GM23338 (cell line): ENCODE data around the gene MYLK4. TPM values are rescaled to one million over a fixed set of nuclear protein-coding genes. Genes with fewer than 3 reads are reported as not detected.

Experiments
- ATAC-seq: fragments of 200-7000 bp; cut with Tn5 transposase; 3 replicates; pipeline ENCODE4 v1.9.1; 2020
- DNase-seq: peaks from one replicate; pipeline ENCODE4 v3.0.0-alpha.2; 2015; ENCODE audit warnings: low spot score
- H2AFZ ChIP-seq: fragments of 200-600 bp; sonication (generic); 2 replicates; pipeline ENCODE4 v1.8.0; 2016; ENCODE audit warnings: antibody characterized with exemption, mild to moderate bottlenecking, moderate library complexity
- H3F3A ChIP-seq: fragments of 200-600 bp; sonication (generic); replicated peaks from 2 replicates; pipeline ENCODE4 v1.8.0; 2017; ENCODE audit warnings: antibody characterized with exemption, mixed run types, low read depth
- H3K27ac ChIP-seq: fragments of 200-600 bp; sonication (generic); 2 replicates; pipeline ENCODE4 v1.6.1; 2016; ENCODE audit warnings: low read depth
- H3K27me3 ChIP-seq: fragments of 200-600 bp; sonication (generic); 2 replicates; pipeline ENCODE4 v1.8.0; 2016; ENCODE audit warnings: mild to moderate bottlenecking, mixed run types, moderate library complexity; ENCODE audit not compliant: insufficient read depth
- H3K36me3 ChIP-seq: fragments of 200-600 bp; sonication (generic); 2 replicates; pipeline ENCODE4 v1.8.0; 2016; ENCODE audit warnings: mild to moderate bottlenecking; ENCODE audit not compliant: insufficient read depth
- H3K4me1 ChIP-seq: fragments of 200-600 bp; sonication (generic); 2 replicates; pipeline ENCODE4 v1.8.0; 2016; ENCODE audit warnings: mild to moderate bottlenecking, moderate library complexity; ENCODE audit not compliant: insufficient read depth
- H3K4me2 ChIP-seq: fragments of 200-600 bp; sonication (generic); 2 replicates; pipeline ENCODE4 v1.7.1; 2017; ENCODE audit warnings: mixed run types
- H3K4me3 ChIP-seq: fragments of 200-600 bp; sonication (generic); 2 replicates; pipeline ENCODE4 v1.6.1; 2016; ENCODE audit warnings: mixed run types
- H3K79me2 ChIP-seq: fragments of 200-600 bp; sonication (generic); replicated peaks from 2 replicates; pipeline ENCODE4 v1.8.0; 2017; ENCODE audit warnings: mild to moderate bottlenecking; ENCODE audit not compliant: insufficient read depth
- H3K9me2 ChIP-seq: fragments of 200-600 bp; sonication (generic); 2 replicates; pipeline ENCODE4 v1.8.0; 2017; ENCODE audit not compliant: insufficient read depth
- H4K20me1 ChIP-seq: fragments of 200-600 bp; sonication (generic); replicated peaks from 2 replicates; pipeline ENCODE4 v1.8.0; 2017; ENCODE audit warnings: mild to moderate bottlenecking; ENCODE audit not compliant: insufficient read depth
- H3K27ac Mint-ChIP-seq: 2 replicates; pipeline ENCODE4 v1.8.0; 2020; ENCODE audit warnings: inconsistent platforms, mild to moderate bottlenecking, moderate library complexity, mixed read lengths
- H3K27me3 Mint-ChIP-seq: 3 replicates; pipeline ENCODE4 v1.8.0; 2022; ENCODE audit warnings: low read depth, mild to moderate bottlenecking, moderate library complexity, mixed read lengths, inconsistent platforms; ENCODE audit not compliant: insufficient read depth, poor library complexity
- H3K36me3 Mint-ChIP-seq: 3 replicates; pipeline ENCODE4 v1.8.0; 2021; ENCODE audit warnings: low read depth, mild to moderate bottlenecking, inconsistent platforms, moderate library complexity, mixed read lengths
- H3K4me1 Mint-ChIP-seq: 3 replicates; pipeline ENCODE4 v1.8.0; 2020; ENCODE audit warnings: mild to moderate bottlenecking, inconsistent platforms, mixed read lengths
- H3K4me3 Mint-ChIP-seq: 3 replicates; pipeline ENCODE4 v1.8.0; 2021; ENCODE audit warnings: moderate library complexity, mild to moderate bottlenecking, inconsistent platforms, mixed read lengths
- H3K9me3 Mint-ChIP-seq: 3 replicates; pipeline ENCODE4 v1.8.0; 2020; ENCODE audit warnings: moderate library complexity, mild to moderate bottlenecking, inconsistent platforms, mixed read lengths
- CREB1 ChIP-seq: fragments of 250-450 bp; sonication (Bioruptor Pico); IDR thresholded peaks from 2 replicates; pipeline ENCODE4 v1.5.0; 2020; ENCODE audit warnings: low read depth, mild to moderate bottlenecking, moderate library complexity
- CTCF ChIP-seq, 2 experiments: fragments of 200-600 bp in 1 of 2; sonication (generic) in 1 of 2; conservative IDR thresholded peaks; 2 replicates each; pipeline versions ENCODE4 v1.5.1 to v1.6.1; 2016 to 2017; ENCODE audit warnings: antibody characterized with exemption in 2 of 2, low read depth in 2 of 2, mild to moderate bottlenecking in 2 of 2, moderate library complexity in 1 of 2
- ETS1 ChIP-seq: IDR thresholded peaks from 2 replicates; pipeline ENCODE4 v1.6.1; 2016; ENCODE audit warnings: antibody characterized with exemption
- EZH2 ChIP-seq: fragments of 200-600 bp; sonication (generic); IDR thresholded peaks from one replicate; pipeline ENCODE4 v1.8.0; 2017; ENCODE audit warnings: antibody characterized with exemption, mild to moderate bottlenecking, low read depth; ENCODE audit not compliant: unreplicated experiment
- EZH2phosphoT487 ChIP-seq: fragments of 200-600 bp; sonication (generic); IDR thresholded peaks from one replicate; pipeline ENCODE4 v1.8.1; 2018; ENCODE audit warnings: antibody characterized with exemption; ENCODE audit not compliant: unreplicated experiment
- JUNB ChIP-seq: IDR thresholded peaks from one replicate; pipeline ENCODE4 v1.6.1; 2016; ENCODE audit warnings: antibody characterized with exemption; ENCODE audit not compliant: unreplicated experiment
- NANOG ChIP-seq: IDR thresholded peaks from 2 replicates; pipeline ENCODE4 v1.6.1; 2016; ENCODE audit warnings: antibody characterized with exemption, borderline replicate concordance
- POLR2AphosphoS5 ChIP-seq: IDR thresholded peaks from 2 replicates; pipeline ENCODE4 v1.6.1; 2016; ENCODE audit warnings: antibody characterized with exemption, low read depth
- STAT1 ChIP-seq: IDR thresholded peaks from one replicate; pipeline ENCODE4 v1.6.1; 2016; ENCODE audit warnings: antibody characterized with exemption; ENCODE audit not compliant: unreplicated experiment
- ZNF114 ChIP-seq: fragments of 250-450 bp; sonication (Bioruptor Pico); IDR thresholded peaks from 2 replicates; pipeline ENCODE4 v1.5.0; 2020; ENCODE audit warnings: mild to moderate bottlenecking, moderate library complexity
- ZNF331 ChIP-seq: fragments of 250-450 bp; sonication (Bioruptor Pico); IDR thresholded peaks from 2 replicates; pipeline ENCODE4 v1.5.0; 2020; ENCODE audit warnings: low read depth, mild to moderate bottlenecking, moderate library complexity
- polyA plus RNA-seq: library from polyadenylated mRNA; unstranded; fragments of >200 nt; fragmentation: Nextera tagmentation; extraction: Ambion mirVana; gene quantifications from 2 replicates; pipeline ENCODE4 v1.2.1, GENCODE V29; 2016
- total RNA-seq: library from RNA; depleted of rRNA; stranded (reverse); fragments of >200 nt; shearing (Covaris generic); gene quantifications from 2 replicates; pipeline ENCODE4 v1.2.3, GENCODE V29; 2014
- TF ChIP-seq, protein P1 (sequence below): fragments of 250-450 bp; sonication (Bioruptor Pico); IDR thresholded peaks from 2 replicates; pipeline ENCODE4 v1.5.0; 2020; ENCODE audit warnings: mild to moderate bottlenecking, moderate library complexity
- TF ChIP-seq, protein P2 (sequence below): IDR thresholded peaks from one replicate; pipeline ENCODE4 v1.6.1; 2018; ENCODE audit warnings: antibody characterized with exemption; ENCODE audit not compliant: unreplicated experiment

Gene MYLK4
- total and polyA plus RNA-seq, 2 experiments from 2014 or later = 0.03 to 0.17 TPM

DNA sequence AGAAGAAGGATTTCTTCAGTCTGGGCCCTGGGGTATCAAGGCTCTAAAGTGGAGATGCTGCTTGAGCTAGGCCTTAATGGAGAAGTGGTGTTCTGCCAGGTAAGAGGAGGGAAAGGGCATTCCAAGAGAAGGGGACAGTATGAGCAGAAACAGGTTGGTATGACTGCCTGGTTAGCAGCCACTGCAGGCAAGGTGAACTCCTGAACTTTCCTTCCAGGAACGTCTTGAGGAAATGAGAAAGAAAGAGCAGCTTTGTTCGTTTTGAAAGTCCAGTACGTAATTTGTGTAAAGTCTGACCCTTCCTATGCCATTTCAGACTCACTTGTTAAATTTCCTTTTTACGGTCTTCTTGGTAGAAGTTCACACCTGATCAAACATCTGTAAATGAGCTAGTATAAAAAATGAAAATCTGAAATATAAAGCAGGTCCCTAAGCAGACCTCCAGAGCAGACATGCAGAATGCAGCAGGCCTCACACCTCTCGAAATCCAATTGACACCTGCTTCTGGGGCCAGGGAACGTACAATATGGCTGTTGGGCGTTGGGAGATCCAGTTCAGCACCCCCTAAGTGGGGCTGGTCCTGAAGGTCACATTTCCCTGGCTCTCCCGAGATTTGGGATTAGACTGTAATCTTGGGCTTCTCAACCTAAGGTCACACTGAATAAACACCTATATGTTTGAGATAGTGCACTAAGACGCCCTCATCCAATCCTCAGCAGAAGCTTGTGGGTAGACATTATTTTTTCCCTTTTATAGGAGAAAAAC lies 33.6 kb downstream of the MYLK4 start:
- no peaks in the 10 kb centered on the region for H3K27me3 Mint-ChIP-seq
- Histone ChIP-seq H2AFZ (no peak overlapping the region), H3K79me2 (no peaks in the 10 kb centered on the region), H3K4me3 (no peak overlapping the region), H3F3A (no peaks in the 10 kb centered on the region), H3K36me3 (no peaks in the 10 kb centered on the region; the same call in 1 of the 2 replicates), H3K4me1 (no peaks in the 10 kb centered on the region; the same call in 1 of the 2 replicates), H4K20me1 (no peaks in the 10 kb centered on the region), H3K9me2 (peaks cover 11% of the 10 kb centered on the region), H3K4me2 (no peak overlapping the region), H3K27me3 (no peaks in the 10 kb centered on the region), H3K27ac (no peak overlapping the region)
- no peak overlapping the region for H3K27ac Mint-ChIP-seq
- peaks cover 10% of the 10 kb centered on the region for H3K9me3 Mint-ChIP-seq
- ATAC-seq (no peak), DNase-seq (no peak)
- H3K4me1 Mint-ChIP-seq = peaks cover 9% of the 10 kb centered on the region
- no peak overlapping the region for H3K4me3 Mint-ChIP-seq
- TF ChIP-seq, protein P1, sequence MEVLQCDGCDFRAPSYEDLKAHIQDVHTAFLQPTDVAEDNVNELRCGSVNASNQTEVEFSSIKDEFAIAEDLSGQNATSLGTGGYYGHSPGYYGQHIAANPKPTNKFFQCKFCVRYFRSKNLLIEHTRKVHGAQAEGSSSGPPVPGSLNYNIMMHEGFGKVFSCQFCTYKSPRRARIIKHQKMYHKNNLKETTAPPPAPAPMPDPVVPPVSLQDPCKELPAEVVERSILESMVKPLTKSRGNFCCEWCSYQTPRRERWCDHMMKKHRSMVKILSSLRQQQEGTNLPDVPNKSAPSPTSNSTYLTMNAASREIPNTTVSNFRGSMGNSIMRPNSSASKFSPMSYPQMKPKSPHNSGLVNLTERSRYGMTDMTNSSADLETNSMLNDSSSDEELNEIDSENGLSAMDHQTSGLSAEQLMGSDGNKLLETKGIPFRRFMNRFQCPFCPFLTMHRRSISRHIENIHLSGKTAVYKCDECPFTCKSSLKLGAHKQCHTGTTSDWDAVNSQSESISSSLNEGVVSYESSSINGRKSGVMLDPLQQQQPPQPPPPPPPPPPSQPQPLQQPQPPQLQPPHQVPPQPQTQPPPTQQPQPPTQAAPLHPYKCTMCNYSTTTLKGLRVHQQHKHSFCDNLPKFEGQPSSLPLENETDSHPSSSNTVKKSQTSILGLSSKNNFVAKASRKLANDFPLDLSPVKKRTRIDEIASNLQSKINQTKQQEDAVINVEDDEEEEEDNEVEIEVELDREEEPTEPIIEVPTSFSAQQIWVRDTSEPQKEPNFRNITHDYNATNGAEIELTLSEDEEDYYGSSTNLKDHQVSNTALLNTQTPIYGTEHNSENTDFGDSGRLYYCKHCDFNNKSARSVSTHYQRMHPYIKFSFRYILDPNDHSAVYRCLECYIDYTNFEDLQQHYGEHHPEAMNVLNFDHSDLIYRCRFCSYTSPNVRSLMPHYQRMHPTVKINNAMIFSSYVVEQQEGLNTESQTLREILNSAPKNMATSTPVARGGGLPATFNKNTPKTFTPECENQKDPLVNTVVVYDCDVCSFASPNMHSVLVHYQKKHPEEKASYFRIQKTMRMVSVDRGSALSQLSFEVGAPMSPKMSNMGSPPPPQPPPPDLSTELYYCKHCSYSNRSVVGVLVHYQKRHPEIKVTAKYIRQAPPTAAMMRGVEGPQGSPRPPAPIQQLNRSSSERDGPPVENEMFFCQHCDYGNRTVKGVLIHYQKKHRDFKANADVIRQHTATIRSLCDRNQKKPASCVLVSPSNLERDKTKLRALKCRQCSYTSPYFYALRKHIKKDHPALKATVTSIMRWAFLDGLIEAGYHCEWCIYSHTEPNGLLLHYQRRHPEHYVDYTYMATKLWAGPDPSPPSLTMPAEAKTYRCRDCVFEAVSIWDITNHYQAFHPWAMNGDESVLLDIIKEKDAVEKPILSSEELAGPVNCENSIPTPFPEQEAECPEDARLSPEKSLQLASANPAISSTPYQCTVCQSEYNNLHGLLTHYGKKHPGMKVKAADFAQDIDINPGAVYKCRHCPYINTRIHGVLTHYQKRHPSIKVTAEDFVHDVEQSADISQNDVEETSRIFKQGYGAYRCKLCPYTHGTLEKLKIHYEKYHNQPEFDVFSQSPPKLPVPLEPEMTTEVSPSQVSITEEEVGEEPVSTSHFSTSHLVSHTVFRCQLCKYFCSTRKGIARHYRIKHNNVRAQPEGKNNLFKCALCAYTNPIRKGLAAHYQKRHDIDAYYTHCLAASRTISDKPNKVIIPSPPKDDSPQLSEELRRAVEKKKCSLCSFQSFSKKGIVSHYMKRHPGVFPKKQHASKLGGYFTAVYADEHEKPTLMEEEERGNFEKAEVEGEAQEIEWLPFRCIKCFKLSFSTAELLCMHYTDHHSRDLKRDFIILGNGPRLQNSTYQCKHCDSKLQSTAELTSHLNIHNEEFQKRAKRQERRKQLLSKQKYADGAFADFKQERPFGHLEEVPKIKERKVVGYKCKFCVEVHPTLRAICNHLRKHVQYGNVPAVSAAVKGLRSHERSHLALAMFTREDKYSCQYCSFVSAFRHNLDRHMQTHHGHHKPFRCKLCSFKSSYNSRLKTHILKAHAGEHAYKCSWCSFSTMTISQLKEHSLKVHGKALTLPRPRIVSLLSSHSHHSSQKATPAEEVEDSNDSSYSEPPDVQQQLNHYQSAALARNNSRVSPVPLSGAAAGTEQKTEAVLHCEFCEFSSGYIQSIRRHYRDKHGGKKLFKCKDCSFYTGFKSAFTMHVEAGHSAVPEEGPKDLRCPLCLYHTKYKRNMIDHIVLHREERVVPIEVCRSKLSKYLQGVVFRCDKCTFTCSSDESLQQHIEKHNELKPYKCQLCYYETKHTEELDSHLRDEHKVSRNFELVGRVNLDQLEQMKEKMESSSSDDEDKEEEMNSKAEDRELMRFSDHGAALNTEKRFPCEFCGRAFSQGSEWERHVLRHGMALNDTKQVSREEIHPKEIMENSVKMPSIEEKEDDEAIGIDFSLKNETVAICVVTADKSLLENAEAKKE (CRISPR knock-in tag) = no peak
- TF ChIP-seq EZH2 (no peak), POLR2AphosphoS5 (no peak), ZNF114 (no peak), EZH2phosphoT487 (no peak), ZNF331 (no peak), CTCF (conservative IDR thresholded peaks at IDR 0.05; ENCODE audit: low read depth in 2 of 2) (no peak), NANOG (no peak), ETS1 (no peak), CREB1 (CRISPR knock-in tag) (no peak), STAT1 (no peak), JUNB (no peak)
- TF ChIP-seq, protein P2, sequence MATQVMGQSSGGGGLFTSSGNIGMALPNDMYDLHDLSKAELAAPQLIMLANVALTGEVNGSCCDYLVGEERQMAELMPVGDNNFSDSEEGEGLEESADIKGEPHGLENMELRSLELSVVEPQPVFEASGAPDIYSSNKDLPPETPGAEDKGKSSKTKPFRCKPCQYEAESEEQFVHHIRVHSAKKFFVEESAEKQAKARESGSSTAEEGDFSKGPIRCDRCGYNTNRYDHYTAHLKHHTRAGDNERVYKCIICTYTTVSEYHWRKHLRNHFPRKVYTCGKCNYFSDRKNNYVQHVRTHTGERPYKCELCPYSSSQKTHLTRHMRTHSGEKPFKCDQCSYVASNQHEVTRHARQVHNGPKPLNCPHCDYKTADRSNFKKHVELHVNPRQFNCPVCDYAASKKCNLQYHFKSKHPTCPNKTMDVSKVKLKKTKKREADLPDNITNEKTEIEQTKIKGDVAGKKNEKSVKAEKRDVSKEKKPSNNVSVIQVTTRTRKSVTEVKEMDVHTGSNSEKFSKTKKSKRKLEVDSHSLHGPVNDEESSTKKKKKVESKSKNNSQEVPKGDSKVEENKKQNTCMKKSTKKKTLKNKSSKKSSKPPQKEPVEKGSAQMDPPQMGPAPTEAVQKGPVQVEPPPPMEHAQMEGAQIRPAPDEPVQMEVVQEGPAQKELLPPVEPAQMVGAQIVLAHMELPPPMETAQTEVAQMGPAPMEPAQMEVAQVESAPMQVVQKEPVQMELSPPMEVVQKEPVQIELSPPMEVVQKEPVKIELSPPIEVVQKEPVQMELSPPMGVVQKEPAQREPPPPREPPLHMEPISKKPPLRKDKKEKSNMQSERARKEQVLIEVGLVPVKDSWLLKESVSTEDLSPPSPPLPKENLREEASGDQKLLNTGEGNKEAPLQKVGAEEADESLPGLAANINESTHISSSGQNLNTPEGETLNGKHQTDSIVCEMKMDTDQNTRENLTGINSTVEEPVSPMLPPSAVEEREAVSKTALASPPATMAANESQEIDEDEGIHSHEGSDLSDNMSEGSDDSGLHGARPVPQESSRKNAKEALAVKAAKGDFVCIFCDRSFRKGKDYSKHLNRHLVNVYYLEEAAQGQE = no peak
- H3K36me3 Mint-ChIP-seq = peaks cover 12% of the 10 kb centered on the region
